HG03103 (cell line): ENCODE data around the gene DNMT1.

Source experiments
- ATAC-seq: cut with Tn5 transposase; IDR thresholded peaks from one replicate; pipeline ENCODE4 v1.9.1; 2021; ENCODE audit warnings: low read depth; ENCODE audit not compliant: unreplicated experiment

The DNMT1 gene

GRCh38 chr19:10104130-10104513 lies 90.6 kb downstream of the DNMT1 start:
- ATAC-seq = no peak

GRCh38 chr19:10102787-10103236 lies 91.9 kb downstream of the DNMT1 start:
- ATAC-seq = no peak

GRCh38 chr19:10100163-10100785 lies 94.5 kb downstream of the DNMT1 start:
- ATAC-seq = no peak

DNA sequence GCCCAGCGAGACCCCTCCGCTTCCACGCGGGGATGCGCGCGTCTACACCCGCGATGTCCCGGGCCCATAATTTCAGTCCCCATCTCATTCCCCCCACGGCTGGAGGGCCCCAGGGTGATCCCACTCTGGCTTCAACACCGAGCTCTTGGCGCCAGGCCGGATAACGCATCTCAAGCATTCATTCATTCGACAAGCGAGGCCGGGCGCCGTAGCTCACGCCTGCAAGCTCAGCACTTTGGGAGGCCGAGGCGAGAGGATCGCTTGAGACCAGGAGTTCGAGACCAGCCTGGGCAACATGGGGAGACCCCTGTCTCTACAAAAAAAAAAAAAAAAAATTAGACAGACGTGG lies 98.2 kb downstream of the DNMT1 start:
- ATAC-seq = no peak

DNA sequence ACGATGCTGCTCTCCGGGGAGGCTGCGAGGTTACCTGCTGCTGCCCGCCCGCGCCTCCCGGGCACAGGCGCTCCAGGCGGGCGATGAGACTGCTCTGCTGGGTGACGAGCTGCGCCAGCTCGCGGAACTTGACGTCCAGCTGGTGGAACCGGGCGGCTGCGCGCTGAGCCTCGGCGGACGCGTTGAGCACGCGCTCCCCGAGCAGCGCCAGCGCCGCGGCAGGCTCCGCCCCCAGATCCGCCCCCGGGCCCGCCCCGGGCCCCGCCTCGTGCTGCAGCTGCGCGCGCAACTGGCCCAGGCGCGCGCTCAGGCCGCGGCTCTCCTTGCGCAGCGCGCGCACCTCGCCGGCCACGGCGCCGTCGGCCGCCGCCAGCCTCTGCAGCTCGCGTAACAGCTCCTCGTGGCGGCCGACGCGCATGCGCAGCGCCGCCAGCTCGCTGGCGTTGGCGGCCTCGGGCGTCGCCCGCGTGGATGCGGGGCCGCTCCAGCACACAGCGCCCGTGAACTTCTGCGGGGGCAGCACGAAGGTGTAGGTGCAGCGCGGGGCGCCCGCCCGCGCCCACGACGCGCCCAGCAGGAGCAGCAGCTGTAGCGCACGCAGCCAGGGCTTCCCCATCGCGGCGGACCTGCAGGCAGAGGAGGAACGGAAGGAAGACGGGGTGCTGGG lies 98.7 kb downstream of the DNMT1 start:
- ATAC-seq = peak; percentile 54

DNA sequence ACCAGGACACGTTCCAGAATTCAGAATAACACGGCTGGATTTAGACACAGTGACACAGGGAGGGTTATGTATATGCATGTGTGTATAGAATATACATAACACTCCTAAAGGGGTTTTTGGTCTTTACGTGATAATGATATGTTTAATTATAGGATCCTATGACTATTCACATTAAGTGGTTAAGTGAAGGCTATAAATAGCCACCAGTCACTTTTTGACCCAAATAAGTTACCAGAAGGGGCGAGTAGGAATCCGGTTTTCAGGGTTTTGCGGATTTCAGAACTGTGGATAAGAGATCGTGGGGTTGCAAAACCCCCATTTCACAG lies 99.2 kb downstream of the DNMT1 start:
- no peak for ATAC-seq

GRCh38 chr19:10093295-10094186 lies 101.2 kb downstream of the DNMT1 start:
- no peak for ATAC-seq

GRCh38 chr19:10092648-10093294 lies 102.0 kb downstream of the DNMT1 start:
- ATAC-seq = no peak

DNA sequence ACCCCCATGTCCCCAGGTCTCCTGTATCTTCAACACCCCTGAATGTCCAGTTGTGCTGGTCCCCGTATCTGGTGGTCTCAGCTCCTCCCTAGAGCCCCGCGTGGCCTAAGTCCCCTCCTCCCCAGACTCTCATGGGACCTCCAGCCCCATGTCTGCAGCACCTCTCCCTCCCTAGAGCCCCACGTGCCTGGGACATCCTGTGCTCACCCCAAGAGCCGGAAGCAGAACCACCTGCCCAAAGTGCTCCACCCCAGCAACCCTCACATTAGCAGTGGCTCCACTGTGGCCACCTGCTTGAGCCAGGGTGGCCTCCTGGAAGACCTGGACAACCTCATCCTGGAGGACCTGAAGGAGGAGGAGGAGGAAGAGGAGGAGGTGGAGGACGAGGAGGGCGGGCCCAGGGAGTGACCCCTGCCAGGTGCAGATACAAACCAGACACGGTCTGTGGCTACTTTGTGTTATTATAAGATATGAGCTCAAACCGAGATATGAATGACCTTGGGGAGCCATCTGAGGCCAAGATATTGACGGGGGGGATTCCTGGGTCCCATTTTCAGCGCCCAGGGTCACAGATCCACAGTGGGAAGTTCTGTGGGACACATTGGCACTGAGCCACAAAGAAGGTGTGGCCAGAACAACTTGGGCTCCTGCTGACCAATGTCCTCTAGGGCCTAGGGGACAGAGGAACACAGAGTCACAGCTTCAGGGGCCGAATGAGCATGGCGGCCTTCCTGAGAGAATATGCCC lies 102.7 kb downstream of the DNMT1 start:
- no peak for ATAC-seq

- no peak for ATAC-seq
Measured at GRCh38 chr19:10091370-10091687, 103.4 kb downstream of the DNMT1 start.

GRCh38 chr19:10089801-10090375 lies 104.9 kb downstream of the DNMT1 start:
- ATAC-seq = no peak

DNA sequence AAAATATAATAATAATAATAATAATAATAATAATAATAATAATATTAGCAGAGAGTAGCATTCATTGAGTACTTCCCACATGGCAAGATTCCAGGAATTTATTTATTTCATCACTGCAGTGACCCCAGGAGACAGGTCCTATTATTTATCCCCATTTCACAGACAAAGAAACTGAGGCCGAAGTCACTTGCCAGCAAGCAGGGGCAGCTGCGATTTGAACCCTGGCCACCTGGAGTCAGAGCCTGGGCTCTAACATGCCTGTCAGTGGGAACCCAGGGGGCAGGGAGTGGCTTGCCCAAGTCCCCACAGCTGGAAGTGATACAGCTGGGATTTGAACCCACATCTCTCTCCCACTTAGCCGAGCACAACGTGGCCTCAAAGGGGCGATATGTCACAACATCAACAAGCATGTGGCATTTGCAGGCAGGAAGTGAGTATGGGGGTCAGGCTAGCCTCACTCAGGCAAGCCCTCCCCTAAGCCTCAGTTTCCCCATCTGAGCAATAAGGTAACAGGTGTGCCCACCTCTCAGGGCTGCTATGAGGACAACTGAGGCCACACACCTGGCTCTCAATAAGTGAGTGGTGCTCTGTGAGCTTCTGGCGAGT lies 105.7 kb downstream of the DNMT1 start:
- no peak for ATAC-seq

GRCh38 chr19:10087296-10088061 lies 107.3 kb downstream of the DNMT1 start:
- no peak for ATAC-seq

DNA sequence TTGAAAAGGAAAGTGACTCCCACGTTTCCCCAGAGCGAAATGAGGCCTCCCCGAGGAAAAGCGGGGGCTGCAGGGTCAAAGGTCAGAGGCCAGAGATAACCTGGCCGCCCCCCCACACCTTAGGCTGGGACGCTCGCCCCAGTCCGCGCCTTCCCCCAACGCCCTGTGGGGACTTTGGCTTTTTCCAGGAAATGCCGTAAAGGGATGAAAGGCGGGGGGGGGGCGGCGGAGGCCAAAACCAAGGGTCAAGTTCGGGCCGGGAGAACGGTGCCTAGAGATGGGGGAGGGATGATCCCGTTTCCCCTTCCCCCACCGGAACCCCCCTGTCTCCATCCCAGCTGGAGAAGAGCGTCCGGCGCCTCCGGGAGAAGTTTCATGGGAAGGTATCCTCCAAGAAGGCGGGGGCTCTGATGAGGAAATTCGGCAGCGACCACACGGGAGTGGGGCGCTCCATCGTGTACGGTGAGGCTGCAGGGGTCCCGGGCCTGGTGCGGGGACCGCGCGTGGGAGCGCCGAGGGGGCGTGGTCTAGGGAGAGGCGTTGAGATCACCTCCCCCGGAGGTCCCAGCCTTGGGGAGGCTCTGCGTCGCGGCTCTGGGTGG lies 108.1 kb downstream of the DNMT1 start:
- ATAC-seq = no peak

- peak; percentile 62 for ATAC-seq
Measured at GRCh38 chr19:10085641-10086590, 108.8 kb downstream of the DNMT1 start, which contains the start of gene SHFL. Gene SHFL (plus strand): TSS chr19:10086317. CDS start chr19:10086428, 111 bp downstream.

- ATAC-seq = no peak
Measured at GRCh38 chr19:10084803-10085202, 110.0 kb downstream of the DNMT1 start.

DNA sequence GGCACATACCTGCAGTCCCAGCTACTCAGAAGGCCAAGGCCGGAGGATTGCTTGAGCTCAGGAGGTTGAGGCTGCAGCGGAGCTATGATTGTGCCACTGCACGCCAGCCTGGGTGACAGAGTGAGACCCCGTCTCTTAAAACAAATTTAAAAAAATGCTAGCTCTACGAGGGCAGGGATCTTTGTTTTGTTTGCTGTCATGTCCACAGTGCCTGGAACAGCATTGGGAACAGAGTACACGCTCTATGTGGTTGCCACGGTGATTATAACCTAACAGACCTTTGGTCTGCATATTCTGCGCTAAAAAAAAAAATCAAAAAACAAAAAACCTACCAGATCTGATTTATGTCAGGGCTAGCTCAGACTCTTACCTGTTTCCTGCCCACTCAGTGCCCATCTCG lies 110.8 kb downstream of the DNMT1 start:
- ATAC-seq = no peak
